GM23338 (cell line): ENCODE measurements around the gene GPC5. TPM values are rescaled to one million over a fixed set of nuclear protein-coding genes. Genes with fewer than 3 reads are reported as not detected.
"Not testable (repeated sequence)": the region's sequence is repeated elsewhere in the genome, so short reads cannot be mapped to it uniquely, and the experiment has no call there.

Experiments
- ATAC-seq: fragments of 200-7000 bp; cut with Tn5 transposase; 3 replicates; pipeline ENCODE4 v1.9.1; 2020
- DNase-seq: peaks from one replicate; pipeline ENCODE4 v3.0.0-alpha.2; 2015; ENCODE audit warnings: low spot score
- H2AFZ ChIP-seq: fragments of 200-600 bp; sonication (generic); 2 replicates; pipeline ENCODE4 v1.8.0; 2016; ENCODE audit warnings: antibody characterized with exemption, mild to moderate bottlenecking, moderate library complexity
- H3F3A ChIP-seq: fragments of 200-600 bp; sonication (generic); replicated peaks from 2 replicates; pipeline ENCODE4 v1.8.0; 2017; ENCODE audit warnings: antibody characterized with exemption, mixed run types, low read depth
- H3K27ac ChIP-seq: fragments of 200-600 bp; sonication (generic); 2 replicates; pipeline ENCODE4 v1.6.1; 2016; ENCODE audit warnings: low read depth
- H3K27me3 ChIP-seq: fragments of 200-600 bp; sonication (generic); 2 replicates; pipeline ENCODE4 v1.8.0; 2016; ENCODE audit warnings: mild to moderate bottlenecking, mixed run types, moderate library complexity; ENCODE audit not compliant: insufficient read depth
- H3K36me3 ChIP-seq: fragments of 200-600 bp; sonication (generic); 2 replicates; pipeline ENCODE4 v1.8.0; 2016; ENCODE audit warnings: mild to moderate bottlenecking; ENCODE audit not compliant: insufficient read depth
- H3K4me1 ChIP-seq: fragments of 200-600 bp; sonication (generic); 2 replicates; pipeline ENCODE4 v1.8.0; 2016; ENCODE audit warnings: mild to moderate bottlenecking, moderate library complexity; ENCODE audit not compliant: insufficient read depth
- H3K4me2 ChIP-seq: fragments of 200-600 bp; sonication (generic); 2 replicates; pipeline ENCODE4 v1.7.1; 2017; ENCODE audit warnings: mixed run types
- H3K4me3 ChIP-seq: fragments of 200-600 bp; sonication (generic); 2 replicates; pipeline ENCODE4 v1.6.1; 2016; ENCODE audit warnings: mixed run types
- H3K79me2 ChIP-seq: fragments of 200-600 bp; sonication (generic); replicated peaks from 2 replicates; pipeline ENCODE4 v1.8.0; 2017; ENCODE audit warnings: mild to moderate bottlenecking; ENCODE audit not compliant: insufficient read depth
- H3K9me2 ChIP-seq: fragments of 200-600 bp; sonication (generic); 2 replicates; pipeline ENCODE4 v1.8.0; 2017; ENCODE audit not compliant: insufficient read depth
- H4K20me1 ChIP-seq: fragments of 200-600 bp; sonication (generic); replicated peaks from 2 replicates; pipeline ENCODE4 v1.8.0; 2017; ENCODE audit warnings: mild to moderate bottlenecking; ENCODE audit not compliant: insufficient read depth
- H3K27ac Mint-ChIP-seq: 2 replicates; pipeline ENCODE4 v1.8.0; 2020; ENCODE audit warnings: inconsistent platforms, mild to moderate bottlenecking, moderate library complexity, mixed read lengths
- H3K27me3 Mint-ChIP-seq: 3 replicates; pipeline ENCODE4 v1.8.0; 2022; ENCODE audit warnings: low read depth, mild to moderate bottlenecking, moderate library complexity, mixed read lengths, inconsistent platforms; ENCODE audit not compliant: insufficient read depth, poor library complexity
- H3K36me3 Mint-ChIP-seq: 3 replicates; pipeline ENCODE4 v1.8.0; 2021; ENCODE audit warnings: low read depth, mild to moderate bottlenecking, inconsistent platforms, moderate library complexity, mixed read lengths
- H3K4me1 Mint-ChIP-seq: 3 replicates; pipeline ENCODE4 v1.8.0; 2020; ENCODE audit warnings: mild to moderate bottlenecking, inconsistent platforms, mixed read lengths
- H3K4me3 Mint-ChIP-seq: 3 replicates; pipeline ENCODE4 v1.8.0; 2021; ENCODE audit warnings: moderate library complexity, mild to moderate bottlenecking, inconsistent platforms, mixed read lengths
- H3K9me3 Mint-ChIP-seq: 3 replicates; pipeline ENCODE4 v1.8.0; 2020; ENCODE audit warnings: moderate library complexity, mild to moderate bottlenecking, inconsistent platforms, mixed read lengths
- CREB1 ChIP-seq: fragments of 250-450 bp; sonication (Bioruptor Pico); IDR thresholded peaks from 2 replicates; pipeline ENCODE4 v1.5.0; 2020; ENCODE audit warnings: low read depth, mild to moderate bottlenecking, moderate library complexity
- ETS1 ChIP-seq: IDR thresholded peaks from 2 replicates; pipeline ENCODE4 v1.6.1; 2016; ENCODE audit warnings: antibody characterized with exemption
- EZH2 ChIP-seq: fragments of 200-600 bp; sonication (generic); IDR thresholded peaks from one replicate; pipeline ENCODE4 v1.8.0; 2017; ENCODE audit warnings: antibody characterized with exemption, mild to moderate bottlenecking, low read depth; ENCODE audit not compliant: unreplicated experiment
- JUNB ChIP-seq: IDR thresholded peaks from one replicate; pipeline ENCODE4 v1.6.1; 2016; ENCODE audit warnings: antibody characterized with exemption; ENCODE audit not compliant: unreplicated experiment
- NANOG ChIP-seq: IDR thresholded peaks from 2 replicates; pipeline ENCODE4 v1.6.1; 2016; ENCODE audit warnings: antibody characterized with exemption, borderline replicate concordance
- POLR2AphosphoS5 ChIP-seq: IDR thresholded peaks from 2 replicates; pipeline ENCODE4 v1.6.1; 2016; ENCODE audit warnings: antibody characterized with exemption, low read depth
- REST ChIP-seq: IDR thresholded peaks from one replicate; pipeline ENCODE4 v1.6.1; 2018; ENCODE audit warnings: antibody characterized with exemption; ENCODE audit not compliant: unreplicated experiment
- STAT1 ChIP-seq: IDR thresholded peaks from one replicate; pipeline ENCODE4 v1.6.1; 2016; ENCODE audit warnings: antibody characterized with exemption; ENCODE audit not compliant: unreplicated experiment
- ZNF114 ChIP-seq: fragments of 250-450 bp; sonication (Bioruptor Pico); IDR thresholded peaks from 2 replicates; pipeline ENCODE4 v1.5.0; 2020; ENCODE audit warnings: mild to moderate bottlenecking, moderate library complexity
- ZNF331 ChIP-seq: fragments of 250-450 bp; sonication (Bioruptor Pico); IDR thresholded peaks from 2 replicates; pipeline ENCODE4 v1.5.0; 2020; ENCODE audit warnings: low read depth, mild to moderate bottlenecking, moderate library complexity
- ZNF462 ChIP-seq: fragments of 250-450 bp; sonication (Bioruptor Pico); IDR thresholded peaks from 2 replicates; pipeline ENCODE4 v1.5.0; 2020; ENCODE audit warnings: mild to moderate bottlenecking, moderate library complexity
- polyA plus RNA-seq: library from polyadenylated mRNA; unstranded; fragments of >200 nt; fragmentation: Nextera tagmentation; extraction: Ambion mirVana; gene quantifications from 2 replicates; pipeline ENCODE4 v1.2.1, GENCODE V29; 2016
- total RNA-seq: library from RNA; depleted of rRNA; stranded (reverse); fragments of >200 nt; shearing (Covaris generic); gene quantifications from 2 replicates; pipeline ENCODE4 v1.2.3, GENCODE V29; 2014

The GPC5 gene
- total and polyA plus RNA-seq, 2 experiments from 2014 or later: 0.95 to 1.1 TPM

- H3K4me1 ChIP-seq: peaks cover 21% of the 10 kb centered on the region
- Mint-ChIP-seq H3K36me3 (peaks cover 90% of the 10 kb centered on the region), H3K27me3 (peaks cover 17% of the 10 kb centered on the region), H3K4me3 (peak overlapping the region; percentile 48; the same call in 1 of the 3 replicates), H3K4me1 (peaks cover 40% of the 10 kb centered on the region)
- H3K9me3 Mint-ChIP-seq, H3K27ac Mint-ChIP-seq, DNase-seq, H3K4me3 ChIP-seq, H3K27me3 ChIP-seq, H3K4me2 ChIP-seq, ATAC-seq, H3K9me2 ChIP-seq, H2AFZ ChIP-seq: not testable (repeated sequence)
- peaks cover 71% of the 10 kb centered on the region for H4K20me1 ChIP-seq
- H3K79me2 ChIP-seq: peaks cover 57% of the 10 kb centered on the region
- H3K36me3 ChIP-seq: peaks cover 76% of the 10 kb centered on the region
- peaks cover 37% of the 10 kb centered on the region for H3F3A ChIP-seq
- H3K27ac ChIP-seq: peak overlapping the region; percentile 61
Measured at GRCh38 chr13:91352891-91353290, 45.5 kb upstream of the GPC5 start.

- Histone ChIP-seq H3K4me2 (no peak overlapping the region), H3K79me2 (peaks cover 53% of the 10 kb centered on the region), H3F3A (peaks cover 42% of the 10 kb centered on the region), H3K4me1 (peaks cover 21% of the 10 kb centered on the region), H3K27ac (peak overlapping the region; percentile 61), H2AFZ (no peak overlapping the region), H3K36me3 (peaks cover 76% of the 10 kb centered on the region), H3K4me3 (no peak overlapping the region), H4K20me1 (peaks cover 73% of the 10 kb centered on the region), H3K27me3 (no peaks in the 10 kb centered on the region), H3K9me2 (no peaks in the 10 kb centered on the region)
- peaks cover 4% of the 10 kb centered on the region; the same call in 2 of the 3 replicates for H3K9me3 Mint-ChIP-seq
- peak overlapping the region; percentile 48; the same call in 2 of the 3 replicates for H3K4me3 Mint-ChIP-seq
- ATAC-seq: no peak
- no peak for DNase-seq
- peak overlapping the region; percentile 77; the same call in 1 of the 2 replicates for H3K27ac Mint-ChIP-seq
- H3K27me3 Mint-ChIP-seq: peaks cover 17% of the 10 kb centered on the region
- H3K4me1 Mint-ChIP-seq: peaks cover 40% of the 10 kb centered on the region
- H3K36me3 Mint-ChIP-seq: peaks cover 93% of the 10 kb centered on the region
- no peak for TF ChIP-seq ZNF462 (CRISPR knock-in tag)
- TF ChIP-seq STAT1: no peak
- no peak for TF ChIP-seq REST
- no peak for TF ChIP-seq NANOG
- TF ChIP-seq ZNF114 (CRISPR knock-in tag): no peak
- TF ChIP-seq ZNF331: no peak
- TF ChIP-seq CREB1 (CRISPR knock-in tag): no peak
- TF ChIP-seq ETS1: no peak
- TF ChIP-seq POLR2AphosphoS5: no peak
- TF ChIP-seq JUNB: no peak
- TF ChIP-seq EZH2: no peak
Measured at GRCh38 chr13:91353494-91353893, 44.9 kb upstream of the GPC5 start.
